ENCODE data around the gene NAA50.

DNA sequence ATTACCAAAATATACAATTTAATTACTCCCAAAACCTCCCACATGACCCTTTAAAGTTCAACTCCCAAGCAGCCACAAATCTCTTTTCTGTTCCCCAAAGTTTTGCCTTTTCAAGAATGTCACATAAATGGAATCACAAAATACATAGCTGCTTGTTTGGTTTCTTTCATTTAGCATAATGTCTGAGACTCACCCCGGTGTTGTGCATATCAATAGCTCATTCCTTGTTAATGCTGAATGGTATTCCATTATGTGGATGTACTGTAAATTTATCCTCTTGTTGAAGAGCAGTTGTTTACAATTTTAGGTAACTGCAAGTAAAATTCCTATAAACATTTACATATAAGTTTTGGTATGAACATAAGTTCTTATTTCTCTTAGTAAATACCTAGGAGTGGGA is 15.5 kb downstream of the NAA50 start:
- TF ChIP-seq EZH2 (IDR thresholded peaks at IDR 0.05; ENCODE audit: low read length, unreplicated experiment): no peak
- TF ChIP-seq, protein P1, sequence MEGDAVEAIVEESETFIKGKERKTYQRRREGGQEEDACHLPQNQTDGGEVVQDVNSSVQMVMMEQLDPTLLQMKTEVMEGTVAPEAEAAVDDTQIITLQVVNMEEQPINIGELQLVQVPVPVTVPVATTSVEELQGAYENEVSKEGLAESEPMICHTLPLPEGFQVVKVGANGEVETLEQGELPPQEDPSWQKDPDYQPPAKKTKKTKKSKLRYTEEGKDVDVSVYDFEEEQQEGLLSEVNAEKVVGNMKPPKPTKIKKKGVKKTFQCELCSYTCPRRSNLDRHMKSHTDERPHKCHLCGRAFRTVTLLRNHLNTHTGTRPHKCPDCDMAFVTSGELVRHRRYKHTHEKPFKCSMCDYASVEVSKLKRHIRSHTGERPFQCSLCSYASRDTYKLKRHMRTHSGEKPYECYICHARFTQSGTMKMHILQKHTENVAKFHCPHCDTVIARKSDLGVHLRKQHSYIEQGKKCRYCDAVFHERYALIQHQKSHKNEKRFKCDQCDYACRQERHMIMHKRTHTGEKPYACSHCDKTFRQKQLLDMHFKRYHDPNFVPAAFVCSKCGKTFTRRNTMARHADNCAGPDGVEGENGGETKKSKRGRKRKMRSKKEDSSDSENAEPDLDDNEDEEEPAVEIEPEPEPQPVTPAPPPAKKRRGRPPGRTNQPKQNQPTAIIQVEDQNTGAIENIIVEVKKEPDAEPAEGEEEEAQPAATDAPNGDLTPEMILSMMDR (conservative IDR thresholded peaks at IDR 0.05; ENCODE audit: low read depth, low read length): no peak
